Ramos (cell line): ENCODE data around the gene NFYC.

Source experiments
- in situ Hi-C: fragments of 300-500 bp; cut with MboI; formaldehyde crosslinking; loops from one replicate; pipeline ENCODE4 v1.14.3; 2022; ENCODE audit warnings: low sequenced_read_pairs; ENCODE audit not compliant: unreplicated experiment

The NFYC gene

GRCh38 chr1:40776236-40777072, 85.0 kb downstream of the NFYC start:
- in situ Hi-C loops = no loop called here

GRCh38 chr1:40777224-40777970, 85.9 kb downstream of the NFYC start:
- in situ Hi-C loops = no loop called here

- in situ Hi-C loops = no loop called here
These were observed 89.4 kb downstream of the NFYC start for GRCh38 chr1:40780678-40781607.

- in situ Hi-C loops = no loop called here
These were observed 90.1 kb downstream of the NFYC start for GRCh38 chr1:40781608-40781971.

- in situ Hi-C loops = no loop called here
These were observed 91.0 kb downstream of the NFYC start for GRCh38 chr1:40782371-40782956.

GRCh38 chr1:40783001-40783905, 91.7 kb downstream of the NFYC start, which contains the start of gene KCNQ4:
KCNQ4 (plus strand) TSS chr1:40783787; CDS start chr1:40784094, 307 bp downstream.
- in situ Hi-C loops = no loop called here

GRCh38 chr1:40784141-40784770, 92.8 kb downstream of the NFYC start:
- in situ Hi-C loops = no loop called here

GRCh38 chr1:40784771-40785151, 93.3 kb downstream of the NFYC start:
- in situ Hi-C loops = no loop called here

- in situ Hi-C loops = no loop called here
These were observed 93.9 kb downstream of the NFYC start for GRCh38 chr1:40785446-40785845.

GRCh38 chr1:40786171-40786994, 94.9 kb downstream of the NFYC start:
- in situ Hi-C loops = no loop called here

- in situ Hi-C loops = no loop called here
These were observed 95.6 kb downstream of the NFYC start for GRCh38 chr1:40786995-40787705.

- in situ Hi-C loops = no loop called here
These were observed 96.4 kb downstream of the NFYC start for GRCh38 chr1:40787737-40788560.

- in situ Hi-C loops = no loop called here
These were observed 97.2 kb downstream of the NFYC start for GRCh38 chr1:40788561-40789341.

- in situ Hi-C loops = no loop called here
These were observed 97.8 kb downstream of the NFYC start for GRCh38 chr1:40789342-40789598.

- in situ Hi-C loops = no loop called here
These were observed 98.3 kb downstream of the NFYC start for GRCh38 chr1:40789661-40790430.
